ENCODE data around the gene EMILIN2.
"Not testable (repeated sequence)": the region's sequence is repeated elsewhere in the genome, so short reads cannot be mapped to it uniquely, and the experiment has no call there.

The EMILIN2 gene

DNA sequence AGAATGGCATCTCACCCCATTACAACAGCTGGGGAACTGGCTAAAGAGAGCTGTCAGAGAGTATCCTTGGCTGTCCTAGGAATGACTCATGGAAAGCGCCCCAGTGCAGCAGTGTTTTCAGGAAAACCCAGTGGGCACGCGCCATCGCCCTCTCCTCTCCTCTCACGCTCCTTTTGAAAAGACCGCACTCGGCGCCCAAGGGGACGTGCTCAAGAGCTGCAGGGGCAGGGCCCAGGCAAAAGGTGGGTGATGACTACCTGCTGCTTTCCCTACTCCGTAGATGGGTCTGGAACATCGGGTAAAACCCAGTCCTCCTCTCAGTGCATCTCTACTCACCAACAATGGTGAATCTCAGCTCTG, 68.1 kb downstream of the EMILIN2 start:
- DNase-seq (ENCODE audit: low read depth in 1 of 2, low spot score in 1 of 2) = no peak
- no peak overlapping the region for H3K4me3 ChIP-seq (replicated peaks; ENCODE audit: insufficient read depth, low read length)
- TF ChIP-seq POLR2AphosphoS5 (IDR thresholded peaks at IDR 0.05; ENCODE audit: low read depth) = no peak
- TF ChIP-seq, protein P1, sequence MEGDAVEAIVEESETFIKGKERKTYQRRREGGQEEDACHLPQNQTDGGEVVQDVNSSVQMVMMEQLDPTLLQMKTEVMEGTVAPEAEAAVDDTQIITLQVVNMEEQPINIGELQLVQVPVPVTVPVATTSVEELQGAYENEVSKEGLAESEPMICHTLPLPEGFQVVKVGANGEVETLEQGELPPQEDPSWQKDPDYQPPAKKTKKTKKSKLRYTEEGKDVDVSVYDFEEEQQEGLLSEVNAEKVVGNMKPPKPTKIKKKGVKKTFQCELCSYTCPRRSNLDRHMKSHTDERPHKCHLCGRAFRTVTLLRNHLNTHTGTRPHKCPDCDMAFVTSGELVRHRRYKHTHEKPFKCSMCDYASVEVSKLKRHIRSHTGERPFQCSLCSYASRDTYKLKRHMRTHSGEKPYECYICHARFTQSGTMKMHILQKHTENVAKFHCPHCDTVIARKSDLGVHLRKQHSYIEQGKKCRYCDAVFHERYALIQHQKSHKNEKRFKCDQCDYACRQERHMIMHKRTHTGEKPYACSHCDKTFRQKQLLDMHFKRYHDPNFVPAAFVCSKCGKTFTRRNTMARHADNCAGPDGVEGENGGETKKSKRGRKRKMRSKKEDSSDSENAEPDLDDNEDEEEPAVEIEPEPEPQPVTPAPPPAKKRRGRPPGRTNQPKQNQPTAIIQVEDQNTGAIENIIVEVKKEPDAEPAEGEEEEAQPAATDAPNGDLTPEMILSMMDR (IDR thresholded peaks at IDR 0.05; ENCODE audit: insufficient read depth, low read length) = no peak
- TF ChIP-seq REST (IDR thresholded peaks at IDR 0.05; ENCODE audit: insufficient replicate concordance, low read depth) = no peak
- no peak for TF ChIP-seq SPI1 (IDR thresholded peaks at IDR 0.05; ENCODE audit: borderline replicate concordance, low read depth)
- TF ChIP-seq GABPA (IDR thresholded peaks at IDR 0.05; ENCODE audit: low read depth) = no peak
- no peak overlapping the region for H3K27ac ChIP-seq (replicated peaks)
- no peaks in the 10 kb centered on the region for H3K27me3 ChIP-seq (ENCODE audit: insufficient read depth, poor library complexity, severe bottlenecking)

DNA sequence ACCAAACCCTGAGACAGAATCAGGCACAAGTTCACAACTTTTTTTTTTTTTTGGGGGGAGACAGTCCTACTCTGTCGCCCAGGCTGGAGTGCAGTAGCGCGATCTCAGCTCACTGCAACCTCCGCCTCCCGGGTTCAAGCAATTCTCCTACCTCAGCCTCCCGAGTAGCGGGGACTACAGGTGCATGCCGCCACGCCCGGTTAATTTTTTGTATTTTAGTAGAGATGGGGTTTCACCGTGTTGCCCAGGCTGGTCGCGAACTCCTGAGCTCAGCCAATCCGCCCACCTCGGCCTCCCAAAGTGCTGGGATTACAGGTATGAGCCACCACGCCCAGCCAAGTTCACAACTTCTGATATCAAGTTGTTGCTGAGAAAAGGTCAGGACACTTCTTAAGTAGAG, 68.7 kb downstream of the EMILIN2 start:
- DNase-seq (ENCODE audit: low read depth in 1 of 2, low spot score in 1 of 2); H3K27me3 ChIP-seq (ENCODE audit: insufficient read depth, poor library complexity, severe bottlenecking); H3K27ac ChIP-seq (replicated peaks); H3K4me3 ChIP-seq (replicated peaks; ENCODE audit: insufficient read depth, low read length): not testable (repeated sequence)

DNA sequence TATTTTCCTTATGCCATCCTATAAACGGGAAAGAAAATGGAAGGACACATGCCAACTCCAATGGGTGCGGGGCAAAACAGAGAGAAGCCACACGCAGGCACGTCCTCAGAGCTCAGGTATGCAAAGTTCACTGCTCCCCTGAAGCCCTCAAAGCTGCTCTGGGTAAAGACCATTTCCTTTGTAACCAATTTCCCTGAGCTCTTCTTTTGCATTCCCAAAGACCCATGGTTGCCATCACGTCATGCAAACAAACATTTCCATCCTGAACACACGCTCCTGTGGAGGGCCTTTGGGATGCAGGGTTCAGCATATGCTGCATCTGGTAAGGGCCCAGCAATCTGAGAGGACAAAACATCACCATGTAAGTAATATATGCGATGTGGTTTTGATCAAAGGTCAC, 69.4 kb downstream of the EMILIN2 start:
- DNase-seq (ENCODE audit: low read depth in 1 of 2, low spot score in 1 of 2) = no peak
- Histone ChIP-seq H3K27ac (replicated peaks) (no peak overlapping the region), H3K27me3 (ENCODE audit: insufficient read depth, poor library complexity, severe bottlenecking) (no peaks in the 10 kb centered on the region), H3K4me3 (replicated peaks; ENCODE audit: insufficient read depth, low read length) (no peak overlapping the region)
- TF ChIP-seq POLR2AphosphoS5 (IDR thresholded peaks at IDR 0.05; ENCODE audit: low read depth) (peak; percentile 62; the same call in 1 of the 2 replicates), SPI1 (IDR thresholded peaks at IDR 0.05; ENCODE audit: borderline replicate concordance, low read depth) (no peak), GABPA (IDR thresholded peaks at IDR 0.05; ENCODE audit: low read depth) (no peak), REST (IDR thresholded peaks at IDR 0.05; ENCODE audit: insufficient replicate concordance, low read depth) (no peak)
- TF ChIP-seq, protein P1 (IDR thresholded peaks at IDR 0.05; ENCODE audit: insufficient read depth, low read length) = no peak

GRCh38 chr18:2917259-2918047, 70.6 kb downstream of the EMILIN2 start:
- Histone ChIP-seq H3K27me3 (ENCODE audit: insufficient read depth, poor library complexity, severe bottlenecking) (no peaks in the 10 kb centered on the region), H3K4me3 (replicated peaks; ENCODE audit: insufficient read depth, low read length) (no peak overlapping the region), H3K27ac (replicated peaks) (no peak overlapping the region)
- peak; percentile 20; the same call in 1 of the 2 replicates for TF ChIP-seq POLR2AphosphoS5 (IDR thresholded peaks at IDR 0.05; ENCODE audit: low read depth)
- TF ChIP-seq GABPA (IDR thresholded peaks at IDR 0.05; ENCODE audit: low read depth) = no peak
- DNase-seq (ENCODE audit: low read depth in 1 of 2, low spot score in 1 of 2) = no peak

Data from HL-60 (cell line).